HepG2 (cell line): Measurements from ENCODE around the gene SP3. TPM values are rescaled to one million over a fixed set of nuclear protein-coding genes. Genes with fewer than 3 reads are reported as not detected.

Source experiments
- AKAP8 ChIP-seq: sonication (generic); formaldehyde crosslinking; IDR thresholded peaks from 2 replicates; pipeline ENCODE4 v1.5.1; 2020; ENCODE audit warnings: mild to moderate bottlenecking, missing genetic modification reagents
- ATF7 ChIP-seq, 2 experiments: fragments of 450-650 bp in 1 of 2; sonication (generic) in 1 of 2; formaldehyde crosslinking in 1 of 2; IDR thresholded peaks; 2 replicates each; pipeline versions ENCODE4 v1.4.0 to v1.6.1; 2016 to 2020; ENCODE audit warnings: antibody characterized with exemption in 1 of 2, mild to moderate bottlenecking in 1 of 2, missing genetic modification reagents in 1 of 2
- FOXK1 ChIP-seq: sonication (generic); formaldehyde crosslinking; IDR thresholded peaks from 2 replicates; pipeline ENCODE4 v1.4.0; 2020; ENCODE audit warnings: low read depth, missing genetic modification reagents, borderline replicate concordance
- HES4 ChIP-seq: sonication (generic); formaldehyde crosslinking; IDR thresholded peaks from 2 replicates; pipeline ENCODE4 v1.9.0; 2021; ENCODE audit warnings: mild to moderate bottlenecking, missing genetic modification reagents, borderline replicate concordance
- HIVEP1 ChIP-seq: sonication (generic); formaldehyde crosslinking; IDR thresholded peaks from 2 replicates; pipeline ENCODE4 v1.4.0; 2020; ENCODE audit warnings: mild to moderate bottlenecking, missing genetic modification reagents
- IRF9 ChIP-seq: sonication (generic); formaldehyde crosslinking; IDR thresholded peaks from 2 replicates; pipeline ENCODE4 v1.8.0; 2022; ENCODE audit warnings: missing genetic modification reagents, mild to moderate bottlenecking, borderline replicate concordance
- KDM6A ChIP-seq: IDR thresholded peaks from 2 replicates; pipeline ENCODE4 v1.6.1; 2016; ENCODE audit warnings: low read depth
- KLF12 ChIP-seq: sonication (generic); formaldehyde crosslinking; IDR thresholded peaks from 2 replicates; pipeline ENCODE4 v1.4.0; 2020; ENCODE audit warnings: missing genetic modification reagents, borderline replicate concordance
- LCORL ChIP-seq, 2 experiments: fragments of 450-650 bp in 1 of 2; sonication (generic) in 1 of 2; formaldehyde crosslinking in 1 of 2; IDR thresholded peaks; 2 replicates each; pipeline versions ENCODE4 v1.5.0 to v1.6.1; 2017 to 2020; ENCODE audit warnings: antibody characterized with exemption in 1 of 2, missing genetic modification reagents in 1 of 2
- MXD4 ChIP-seq: IDR thresholded peaks from 2 replicates; pipeline ENCODE4 v1.6.1; 2016; ENCODE audit warnings: mild to moderate bottlenecking, missing biosample characterization, missing genetic modification reagents
- RFXAP ChIP-seq: sonication (generic); formaldehyde crosslinking; IDR thresholded peaks from 2 replicates; pipeline ENCODE4 v1.4.0; 2020; ENCODE audit warnings: missing genetic modification reagents, borderline replicate concordance
- SIN3B ChIP-seq: fragments of 150-350 bp; IDR thresholded peaks from 2 replicates; pipeline ENCODE4 v1.6.1; 2014; ENCODE audit warnings: low read length
- SMYD3 ChIP-seq: sonication (generic); formaldehyde crosslinking; IDR thresholded peaks from 2 replicates; pipeline ENCODE4 v1.8.1; 2023; ENCODE audit warnings: mild to moderate bottlenecking, missing genetic modification reagents
- SNAPC2 ChIP-seq: sonication (generic); formaldehyde crosslinking; IDR thresholded peaks from 2 replicates; pipeline ENCODE4 v1.8.1; 2022; ENCODE audit warnings: mild to moderate bottlenecking, missing genetic modification reagents
- SOX6 ChIP-seq, 2 experiments: fragments of 450-650 bp in 1 of 2; sonication (generic) in 1 of 2; formaldehyde crosslinking in 1 of 2; IDR thresholded peaks; 2 replicates each; pipeline versions ENCODE4 v1.4.0 to v1.6.1; 2017 to 2020; ENCODE audit warnings: antibody characterized with exemption in 1 of 2, mild to moderate bottlenecking in 1 of 2, missing genetic modification reagents in 1 of 2
- SRSF9 ChIP-seq: fragments of 200-400 bp; formaldehyde crosslinking; IDR thresholded peaks from 2 replicates; pipeline ENCODE4 v1.6.1; 2018; ENCODE audit warnings: borderline replicate concordance, mild to moderate bottlenecking, low read depth, low read length; ENCODE audit not compliant: insufficient read depth, poor library complexity, severe bottlenecking
- ZNF121 ChIP-seq: sonication (generic); formaldehyde crosslinking; IDR thresholded peaks from 2 replicates; pipeline ENCODE4 v1.5.0; 2020; ENCODE audit warnings: mild to moderate bottlenecking, missing genetic modification reagents
- ZNF207 ChIP-seq: fragments of 450-650 bp; IDR thresholded peaks from 2 replicates; pipeline ENCODE4 v1.6.1; 2016; ENCODE audit warnings: antibody characterized with exemption, borderline replicate concordance
- ZNF24 ChIP-seq: fragments of 450-650 bp; IDR thresholded peaks from 2 replicates; pipeline ENCODE4 v1.6.1; 2017; ENCODE audit warnings: antibody characterized with exemption, mild to moderate bottlenecking
- ZNF484 ChIP-seq: sonication (generic); formaldehyde crosslinking; IDR thresholded peaks from 2 replicates; pipeline ENCODE4 v1.5.1; 2020; ENCODE audit warnings: mild to moderate bottlenecking, low read depth, missing genetic modification reagents, borderline replicate concordance
- ZNF501 ChIP-seq: sonication (generic); formaldehyde crosslinking; IDR thresholded peaks from 2 replicates; pipeline ENCODE4 v1.5.1; 2020; ENCODE audit warnings: mild to moderate bottlenecking, moderate library complexity, missing genetic modification reagents
- ZNF557 ChIP-seq: sonication (generic); formaldehyde crosslinking; IDR thresholded peaks from 2 replicates; pipeline ENCODE4 v1.4.0; 2020; ENCODE audit warnings: missing genetic modification reagents
- ZNF589 ChIP-seq: sonication (generic); formaldehyde crosslinking; conservative IDR thresholded peaks from 2 replicates; pipeline ENCODE4 v1.8.0; 2022; ENCODE audit warnings: mild to moderate bottlenecking, moderate library complexity, missing genetic modification reagents
- ZNF605 ChIP-seq: sonication (generic); formaldehyde crosslinking; IDR thresholded peaks from 2 replicates; pipeline ENCODE4 v1.8.0; 2022; ENCODE audit warnings: mild to moderate bottlenecking, missing genetic modification reagents
- ZNF709 ChIP-seq: sonication (generic); formaldehyde crosslinking; IDR thresholded peaks from 2 replicates; pipeline ENCODE4 v1.5.0; 2020; ENCODE audit warnings: mild to moderate bottlenecking, missing genetic modification reagents
- polyA plus RNA-seq, 8 experiments: library from polyadenylated mRNA; depleted of rRNA in 3 of 8; stranded (reverse) in 7 of 8; unstranded in 1 of 8; fragments of >200 nt; fragmentation: Illumina TruSeq in 4 of 8; extraction: Trizol in 4 of 8; gene quantifications; 2 replicates each; pipeline versions ENCODE4 v1.2.1 to v1.2.3, GENCODE V29; 2011 to 2016; ENCODE audit warnings: low read depth in 4 of 8, missing spikeins in 1 of 8, mixed read lengths in 1 of 8; ENCODE audit not compliant: insufficient read depth in 1 of 8
- total RNA-seq, 5 experiments: library from RNA; depleted of rRNA; stranded (reverse); fragments of >200 nt; fragmentation: Illumina TruSeq; extraction: Trizol; gene quantifications; 2 replicates each; pipeline ENCODE4 v1.2.3, GENCODE V29; 2016; ENCODE audit warnings: low read depth in 1 of 5
- TF ChIP-seq, protein P1 (sequence below): sonication (generic); formaldehyde crosslinking; IDR thresholded peaks from 2 replicates; pipeline ENCODE4 v1.5.1; 2020; ENCODE audit warnings: missing genetic modification reagents, mild to moderate bottlenecking, borderline replicate concordance
- TF ChIP-seq, protein P2 (sequence below): IDR thresholded peaks from 2 replicates; pipeline ENCODE4 v1.6.1; 2016; ENCODE audit warnings: low read depth

The SP3 gene
- total and polyA plus RNA-seq, 2 of the 13 experiments (the other 11 are each of a cell fraction or from before 2014, with no cell fraction given): 57.3 to 132 TPM

GRCh38 chr2:173963817-173964564, 1.2 kb downstream of the SP3 start (continued):
- TF ChIP-seq HIVEP1 (no peak), RFXAP (peak; percentile 49; the same call in 1 of the 2 replicates), SNAPC2 (CRISPR knock-in tag) (0 out of 2 replicates have a peak, but pooled peaks have one; percentile 82), KDM6A (CRISPR knock-in tag) (0 out of 2 replicates have a peak, but pooled peaks have one; percentile 44), ZNF207 (no peak), ZNF484 (no peak), AKAP8 (CRISPR knock-in tag) (no peak; the same call in 1 of the 2 replicates), ZNF501 (CRISPR knock-in tag) (0 out of 2 replicates have a peak, but pooled peaks have one; percentile 51), FOXK1 (CRISPR knock-in tag) (no peak; the same call in 1 of the 2 replicates), ZNF557 (0 out of 2 replicates have a peak, but pooled peaks have one; percentile 57), ZNF709 (CRISPR knock-in tag) (peak; percentile 90), SMYD3 (CRISPR knock-in tag) (no peak), ZNF121 (CRISPR knock-in tag) (no peak), ATF7 (IDR thresholded peaks at IDR 0.05) (no peak), ATF7 (CRISPR knock-in tag; IDR thresholded peaks at IDR 0.05) (no peak), SIN3B (no peak), SOX6 (IDR thresholded peaks at IDR 0.05) (no peak), SOX6 (CRISPR knock-in tag; IDR thresholded peaks at IDR 0.05) (no peak), KLF12 (CRISPR knock-in tag) (peak; percentile 89; the same call in 1 of the 2 replicates), ZNF589 (CRISPR knock-in tag) (no peak; the same call in 1 of the 2 replicates), MXD4 (CRISPR knock-in tag) (0 out of 2 replicates have a peak, but pooled peaks have one; percentile 19), IRF9 (CRISPR knock-in tag) (no peak; the same call in 1 of the 2 replicates), LCORL (IDR thresholded peaks at IDR 0.05) (no peak), LCORL (CRISPR knock-in tag; IDR thresholded peaks at IDR 0.05) (peak; percentile 29), SRSF9 (no peak), ZNF605 (CRISPR knock-in tag) (peak; percentile 51; the same call in 1 of the 2 replicates), ZNF24 (peak; percentile 34; the same call in 1 of the 2 replicates), HES4 (peak; percentile 93)
- TF ChIP-seq, protein P1, sequence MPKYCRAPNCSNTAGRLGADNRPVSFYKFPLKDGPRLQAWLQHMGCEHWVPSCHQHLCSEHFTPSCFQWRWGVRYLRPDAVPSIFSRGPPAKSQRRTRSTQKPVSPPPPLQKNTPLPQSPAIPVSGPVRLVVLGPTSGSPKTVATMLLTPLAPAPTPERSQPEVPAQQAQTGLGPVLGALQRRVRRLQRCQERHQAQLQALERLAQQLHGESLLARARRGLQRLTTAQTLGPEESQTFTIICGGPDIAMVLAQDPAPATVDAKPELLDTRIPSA (CRISPR knock-in tag): no peak
- TF ChIP-seq, protein P2, sequence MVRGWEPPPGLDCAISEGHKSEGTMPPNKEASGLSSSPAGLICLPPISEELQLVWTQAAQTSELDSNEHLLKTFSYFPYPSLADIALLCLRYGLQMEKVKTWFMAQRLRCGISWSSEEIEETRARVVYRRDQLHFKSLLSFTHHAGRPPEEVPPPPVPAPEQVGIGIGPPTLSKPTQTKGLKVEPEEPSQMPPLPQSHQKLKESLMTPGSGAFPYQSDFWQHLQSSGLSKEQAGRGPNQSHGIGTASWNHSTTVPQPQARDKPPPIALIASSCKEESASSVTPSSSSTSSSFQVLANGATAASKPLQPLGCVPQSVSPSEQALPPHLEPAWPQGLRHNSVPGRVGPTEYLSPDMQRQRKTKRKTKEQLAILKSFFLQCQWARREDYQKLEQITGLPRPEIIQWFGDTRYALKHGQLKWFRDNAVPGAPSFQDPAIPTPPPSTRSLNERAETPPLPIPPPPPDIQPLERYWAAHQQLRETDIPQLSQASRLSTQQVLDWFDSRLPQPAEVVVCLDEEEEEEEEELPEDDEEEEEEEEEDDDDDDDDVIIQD (CRISPR knock-in tag): no peak
